ENCODE measurements around the gene SSH2.

GRCh38 chr17:29948448-29949215 lies 18.6 kb upstream of the SSH2 start:
- TF ChIP-seq CTCF (IDR thresholded peaks at IDR 0.05) (no peak), EZH2phosphoT487 (IDR thresholded peaks at IDR 0.05) (no peak)

All from neural progenitor cell (in vitro differentiated cells).